Measurements from ENCODE around the gene FXYD4. TPM values are rescaled to one million over a fixed set of nuclear protein-coding genes. Genes with fewer than 3 reads are reported as not detected.

The FXYD4 gene
- total and polyA plus RNA-seq, 2 experiments from 2014 or later, result not detected

DNA sequence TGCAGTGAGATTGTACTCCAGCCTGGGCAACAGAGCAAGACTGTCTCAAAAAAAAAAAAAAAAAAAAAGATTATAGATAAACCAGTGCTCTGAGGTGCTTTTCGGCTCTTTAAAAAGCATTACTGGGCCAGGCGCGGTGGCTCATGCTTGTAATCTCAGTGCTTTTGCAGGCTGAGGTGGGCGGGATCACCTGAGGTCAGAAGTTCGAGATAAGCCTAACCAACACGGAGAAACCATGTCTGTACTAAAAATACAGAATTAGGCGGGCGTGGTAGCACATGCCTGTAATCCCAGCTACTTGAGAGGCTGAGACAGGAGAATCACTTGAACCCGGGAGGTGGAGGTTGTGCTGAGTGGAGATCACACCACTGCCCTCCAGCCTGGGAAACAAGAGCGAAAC lies 44.1 kb downstream of the FXYD4 start:
- H3K4me2 ChIP-seq, result no peak overlapping the region
- peaks cover 6% of the 10 kb centered on the region; the same call in 1 of the 2 replicates for H3F3A ChIP-seq (replicated peaks; ENCODE audit: low read depth)
- H3K9me3 Mint-ChIP-seq, result no peaks in the 10 kb centered on the region
- TF ChIP-seq ZNF331 (CRISPR knock-in tag; IDR thresholded peaks at IDR 0.05; ENCODE audit: low read depth) (no peak), ZNF114 (CRISPR knock-in tag; IDR thresholded peaks at IDR 0.05) (no peak), NANOG (IDR thresholded peaks at IDR 0.05; ENCODE audit: borderline replicate concordance) (no peak), CREB1 (CRISPR knock-in tag; IDR thresholded peaks at IDR 0.05; ENCODE audit: low read depth) (no peak), EZH2phosphoT487 (IDR thresholded peaks at IDR 0.05; ENCODE audit: unreplicated experiment) (no peak)
- TF ChIP-seq, protein P1, sequence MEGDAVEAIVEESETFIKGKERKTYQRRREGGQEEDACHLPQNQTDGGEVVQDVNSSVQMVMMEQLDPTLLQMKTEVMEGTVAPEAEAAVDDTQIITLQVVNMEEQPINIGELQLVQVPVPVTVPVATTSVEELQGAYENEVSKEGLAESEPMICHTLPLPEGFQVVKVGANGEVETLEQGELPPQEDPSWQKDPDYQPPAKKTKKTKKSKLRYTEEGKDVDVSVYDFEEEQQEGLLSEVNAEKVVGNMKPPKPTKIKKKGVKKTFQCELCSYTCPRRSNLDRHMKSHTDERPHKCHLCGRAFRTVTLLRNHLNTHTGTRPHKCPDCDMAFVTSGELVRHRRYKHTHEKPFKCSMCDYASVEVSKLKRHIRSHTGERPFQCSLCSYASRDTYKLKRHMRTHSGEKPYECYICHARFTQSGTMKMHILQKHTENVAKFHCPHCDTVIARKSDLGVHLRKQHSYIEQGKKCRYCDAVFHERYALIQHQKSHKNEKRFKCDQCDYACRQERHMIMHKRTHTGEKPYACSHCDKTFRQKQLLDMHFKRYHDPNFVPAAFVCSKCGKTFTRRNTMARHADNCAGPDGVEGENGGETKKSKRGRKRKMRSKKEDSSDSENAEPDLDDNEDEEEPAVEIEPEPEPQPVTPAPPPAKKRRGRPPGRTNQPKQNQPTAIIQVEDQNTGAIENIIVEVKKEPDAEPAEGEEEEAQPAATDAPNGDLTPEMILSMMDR (conservative IDR thresholded peaks at IDR 0.05; ENCODE audit: low read depth in 2 of 2), result no peak
- H3K9me2 ChIP-seq (ENCODE audit: insufficient read depth), result no peaks in the 10 kb centered on the region
- H3K4me1 Mint-ChIP-seq, result no peaks in the 10 kb centered on the region
- no peak overlapping the region for H3K27ac Mint-ChIP-seq
- no peak overlapping the region for H3K4me3 ChIP-seq
- H3K4me1 ChIP-seq (ENCODE audit: insufficient read depth), result no peaks in the 10 kb centered on the region; the same call in 1 of the 2 replicates
- peaks cover 1% of the 10 kb centered on the region; the same call in 1 of the 2 replicates for H3K79me2 ChIP-seq (replicated peaks; ENCODE audit: insufficient read depth)
- H2AFZ ChIP-seq, result no peak overlapping the region
- H3K36me3 ChIP-seq (ENCODE audit: insufficient read depth), result no peaks in the 10 kb centered on the region
- H3K36me3 Mint-ChIP-seq (ENCODE audit: low read depth), result no peaks in the 10 kb centered on the region
- no peak overlapping the region for H3K4me3 Mint-ChIP-seq
- H4K20me1 ChIP-seq (replicated peaks; ENCODE audit: insufficient read depth), result no peaks in the 10 kb centered on the region
- DNase-seq (ENCODE audit: low spot score) (no peak), ATAC-seq (no peak)
- peaks cover 2% of the 10 kb centered on the region for H3K27me3 Mint-ChIP-seq (ENCODE audit: insufficient read depth, low read depth, poor library complexity)
- no peak overlapping the region for H3K27ac ChIP-seq (ENCODE audit: low read depth)
- no peaks in the 10 kb centered on the region for H3K27me3 ChIP-seq (ENCODE audit: insufficient read depth)

DNA sequence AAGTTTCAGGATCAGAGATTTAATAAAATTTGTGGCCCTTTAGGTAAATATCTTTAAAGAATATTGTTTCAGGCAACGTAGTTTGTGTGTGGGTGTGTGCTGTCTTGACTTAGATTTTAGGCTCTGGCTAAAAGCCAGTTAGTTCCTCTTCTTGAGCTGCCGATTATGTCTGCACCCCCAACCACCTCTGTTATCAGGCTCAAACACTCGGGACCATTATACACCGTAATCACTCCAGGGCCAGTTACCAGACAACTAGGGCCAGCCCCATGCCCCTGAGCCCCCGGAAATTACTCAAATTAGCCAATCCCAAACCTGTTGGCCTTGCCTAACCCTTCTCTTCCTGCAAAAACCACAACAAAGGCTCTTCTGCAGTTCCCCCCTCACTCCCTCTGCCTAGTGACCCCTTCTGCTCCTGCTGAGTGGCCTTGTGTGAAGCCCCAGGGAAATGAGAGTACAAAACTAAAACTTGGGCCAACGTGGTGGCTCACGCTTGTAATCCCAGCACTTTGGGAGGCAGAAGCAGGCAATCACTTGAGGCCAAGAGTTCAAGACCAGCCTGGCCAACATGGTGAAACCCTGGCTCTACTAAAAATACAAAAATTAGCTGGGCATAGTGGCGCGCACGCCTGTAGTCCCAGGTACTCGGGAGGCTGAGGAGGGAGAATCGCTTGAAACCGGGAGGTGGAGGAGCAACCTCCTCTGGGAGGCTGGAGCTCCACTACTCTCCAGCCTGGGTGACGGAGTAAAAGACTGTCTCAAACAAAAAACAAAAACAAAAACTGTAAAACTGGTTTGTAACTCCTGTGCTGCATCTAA lies 46.7 kb downstream of the FXYD4 start:
- H3K9me3 Mint-ChIP-seq, result peaks cover 15% of the 10 kb centered on the region; the same call in 2 of the 3 replicates
- DNase-seq (ENCODE audit: low spot score), result no peak
- H3K27me3 Mint-ChIP-seq (ENCODE audit: insufficient read depth, low read depth, poor library complexity), result peaks cover 10% of the 10 kb centered on the region
- no peak overlapping the region for H3K4me3 Mint-ChIP-seq
- Histone ChIP-seq H3K27ac (ENCODE audit: low read depth) (no peak overlapping the region), H3K4me3 (no peak overlapping the region), H4K20me1 (replicated peaks; ENCODE audit: insufficient read depth) (no peaks in the 10 kb centered on the region), H3K4me1 (ENCODE audit: insufficient read depth) (no peaks in the 10 kb centered on the region), H3K9me2 (ENCODE audit: insufficient read depth) (no peaks in the 10 kb centered on the region), H3F3A (replicated peaks; ENCODE audit: low read depth) (peaks cover 16% of the 10 kb centered on the region), H2AFZ (peak overlapping the region; percentile 7; the same call in 1 of the 2 replicates), H3K27me3 (ENCODE audit: insufficient read depth) (peaks cover 10% of the 10 kb centered on the region; the same call in 1 of the 2 replicates), H3K4me2 (no peak overlapping the region), H3K79me2 (replicated peaks; ENCODE audit: insufficient read depth) (no peaks in the 10 kb centered on the region), H3K36me3 (ENCODE audit: insufficient read depth) (no peaks in the 10 kb centered on the region)
- peaks cover 10% of the 10 kb centered on the region; the same call in 2 of the 3 replicates for H3K36me3 Mint-ChIP-seq (ENCODE audit: low read depth)
- no peak for ATAC-seq
- TF ChIP-seq POLR2AphosphoS5 (IDR thresholded peaks at IDR 0.05; ENCODE audit: low read depth), result no peak
- no peak for TF ChIP-seq STAT1 (IDR thresholded peaks at IDR 0.05; ENCODE audit: unreplicated experiment)
- TF ChIP-seq NANOG (IDR thresholded peaks at IDR 0.05; ENCODE audit: borderline replicate concordance), result no peak
- no peak for TF ChIP-seq JUNB (IDR thresholded peaks at IDR 0.05; ENCODE audit: unreplicated experiment)
- TF ChIP-seq, protein P2, sequence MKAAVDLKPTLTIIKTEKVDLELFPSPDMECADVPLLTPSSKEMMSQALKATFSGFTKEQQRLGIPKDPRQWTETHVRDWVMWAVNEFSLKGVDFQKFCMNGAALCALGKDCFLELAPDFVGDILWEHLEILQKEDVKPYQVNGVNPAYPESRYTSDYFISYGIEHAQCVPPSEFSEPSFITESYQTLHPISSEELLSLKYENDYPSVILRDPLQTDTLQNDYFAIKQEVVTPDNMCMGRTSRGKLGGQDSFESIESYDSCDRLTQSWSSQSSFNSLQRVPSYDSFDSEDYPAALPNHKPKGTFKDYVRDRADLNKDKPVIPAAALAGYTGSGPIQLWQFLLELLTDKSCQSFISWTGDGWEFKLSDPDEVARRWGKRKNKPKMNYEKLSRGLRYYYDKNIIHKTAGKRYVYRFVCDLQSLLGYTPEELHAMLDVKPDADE (IDR thresholded peaks at IDR 0.05), result no peak
- TF ChIP-seq, protein P3, sequence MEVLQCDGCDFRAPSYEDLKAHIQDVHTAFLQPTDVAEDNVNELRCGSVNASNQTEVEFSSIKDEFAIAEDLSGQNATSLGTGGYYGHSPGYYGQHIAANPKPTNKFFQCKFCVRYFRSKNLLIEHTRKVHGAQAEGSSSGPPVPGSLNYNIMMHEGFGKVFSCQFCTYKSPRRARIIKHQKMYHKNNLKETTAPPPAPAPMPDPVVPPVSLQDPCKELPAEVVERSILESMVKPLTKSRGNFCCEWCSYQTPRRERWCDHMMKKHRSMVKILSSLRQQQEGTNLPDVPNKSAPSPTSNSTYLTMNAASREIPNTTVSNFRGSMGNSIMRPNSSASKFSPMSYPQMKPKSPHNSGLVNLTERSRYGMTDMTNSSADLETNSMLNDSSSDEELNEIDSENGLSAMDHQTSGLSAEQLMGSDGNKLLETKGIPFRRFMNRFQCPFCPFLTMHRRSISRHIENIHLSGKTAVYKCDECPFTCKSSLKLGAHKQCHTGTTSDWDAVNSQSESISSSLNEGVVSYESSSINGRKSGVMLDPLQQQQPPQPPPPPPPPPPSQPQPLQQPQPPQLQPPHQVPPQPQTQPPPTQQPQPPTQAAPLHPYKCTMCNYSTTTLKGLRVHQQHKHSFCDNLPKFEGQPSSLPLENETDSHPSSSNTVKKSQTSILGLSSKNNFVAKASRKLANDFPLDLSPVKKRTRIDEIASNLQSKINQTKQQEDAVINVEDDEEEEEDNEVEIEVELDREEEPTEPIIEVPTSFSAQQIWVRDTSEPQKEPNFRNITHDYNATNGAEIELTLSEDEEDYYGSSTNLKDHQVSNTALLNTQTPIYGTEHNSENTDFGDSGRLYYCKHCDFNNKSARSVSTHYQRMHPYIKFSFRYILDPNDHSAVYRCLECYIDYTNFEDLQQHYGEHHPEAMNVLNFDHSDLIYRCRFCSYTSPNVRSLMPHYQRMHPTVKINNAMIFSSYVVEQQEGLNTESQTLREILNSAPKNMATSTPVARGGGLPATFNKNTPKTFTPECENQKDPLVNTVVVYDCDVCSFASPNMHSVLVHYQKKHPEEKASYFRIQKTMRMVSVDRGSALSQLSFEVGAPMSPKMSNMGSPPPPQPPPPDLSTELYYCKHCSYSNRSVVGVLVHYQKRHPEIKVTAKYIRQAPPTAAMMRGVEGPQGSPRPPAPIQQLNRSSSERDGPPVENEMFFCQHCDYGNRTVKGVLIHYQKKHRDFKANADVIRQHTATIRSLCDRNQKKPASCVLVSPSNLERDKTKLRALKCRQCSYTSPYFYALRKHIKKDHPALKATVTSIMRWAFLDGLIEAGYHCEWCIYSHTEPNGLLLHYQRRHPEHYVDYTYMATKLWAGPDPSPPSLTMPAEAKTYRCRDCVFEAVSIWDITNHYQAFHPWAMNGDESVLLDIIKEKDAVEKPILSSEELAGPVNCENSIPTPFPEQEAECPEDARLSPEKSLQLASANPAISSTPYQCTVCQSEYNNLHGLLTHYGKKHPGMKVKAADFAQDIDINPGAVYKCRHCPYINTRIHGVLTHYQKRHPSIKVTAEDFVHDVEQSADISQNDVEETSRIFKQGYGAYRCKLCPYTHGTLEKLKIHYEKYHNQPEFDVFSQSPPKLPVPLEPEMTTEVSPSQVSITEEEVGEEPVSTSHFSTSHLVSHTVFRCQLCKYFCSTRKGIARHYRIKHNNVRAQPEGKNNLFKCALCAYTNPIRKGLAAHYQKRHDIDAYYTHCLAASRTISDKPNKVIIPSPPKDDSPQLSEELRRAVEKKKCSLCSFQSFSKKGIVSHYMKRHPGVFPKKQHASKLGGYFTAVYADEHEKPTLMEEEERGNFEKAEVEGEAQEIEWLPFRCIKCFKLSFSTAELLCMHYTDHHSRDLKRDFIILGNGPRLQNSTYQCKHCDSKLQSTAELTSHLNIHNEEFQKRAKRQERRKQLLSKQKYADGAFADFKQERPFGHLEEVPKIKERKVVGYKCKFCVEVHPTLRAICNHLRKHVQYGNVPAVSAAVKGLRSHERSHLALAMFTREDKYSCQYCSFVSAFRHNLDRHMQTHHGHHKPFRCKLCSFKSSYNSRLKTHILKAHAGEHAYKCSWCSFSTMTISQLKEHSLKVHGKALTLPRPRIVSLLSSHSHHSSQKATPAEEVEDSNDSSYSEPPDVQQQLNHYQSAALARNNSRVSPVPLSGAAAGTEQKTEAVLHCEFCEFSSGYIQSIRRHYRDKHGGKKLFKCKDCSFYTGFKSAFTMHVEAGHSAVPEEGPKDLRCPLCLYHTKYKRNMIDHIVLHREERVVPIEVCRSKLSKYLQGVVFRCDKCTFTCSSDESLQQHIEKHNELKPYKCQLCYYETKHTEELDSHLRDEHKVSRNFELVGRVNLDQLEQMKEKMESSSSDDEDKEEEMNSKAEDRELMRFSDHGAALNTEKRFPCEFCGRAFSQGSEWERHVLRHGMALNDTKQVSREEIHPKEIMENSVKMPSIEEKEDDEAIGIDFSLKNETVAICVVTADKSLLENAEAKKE (CRISPR knock-in tag; IDR thresholded peaks at IDR 0.05), result no peak
- no peak overlapping the region for H3K27ac Mint-ChIP-seq
- H3K4me1 Mint-ChIP-seq, result peaks cover 8% of the 10 kb centered on the region; the same call in 2 of the 3 replicates
